Measurements from ENCODE around the gene PLIN1.

The PLIN1 gene

GRCh38 chr15:89670971-89671560 is 8.1 kb downstream of the PLIN1 start:
- no peak for DNase-seq

GRCh38 chr15:89669941-89670340 is 9.2 kb downstream of the PLIN1 start:
- DNase-seq = no peak

- DNase-seq = no peak
Observed at GRCh38 chr15:89669309-89669865, 9.8 kb downstream of the PLIN1 start.

GRCh38 chr15:89668171-89668570 is 11.0 kb downstream of the PLIN1 start:
- DNase-seq = no peak

- DNase-seq = no peak
Observed at GRCh38 chr15:89667706-89667960, 11.5 kb downstream of the PLIN1 start.

GRCh38 chr15:89666858-89667705 is 12.1 kb downstream of the PLIN1 start:
- no peak for DNase-seq

GRCh38 chr15:89666184-89666857 is 12.8 kb downstream of the PLIN1 start:
- DNase-seq = no peak

- no peak for DNase-seq
Observed at GRCh38 chr15:89665449-89666181, 13.6 kb downstream of the PLIN1 start.

- no peak for DNase-seq
Observed at GRCh38 chr15:89664441-89665350, 14.5 kb downstream of the PLIN1 start.

GRCh38 chr15:89662893-89663626 is 16.1 kb downstream of the PLIN1 start:
- no peak for DNase-seq

- DNase-seq = no peak
Observed at GRCh38 chr15:89660556-89660955, 18.6 kb downstream of the PLIN1 start.

GRCh38 chr15:89659295-89659694 is 19.9 kb downstream of the PLIN1 start:
- no peak for DNase-seq

GRCh38 chr15:89657686-89658200 is 21.4 kb downstream of the PLIN1 start:
- no peak for DNase-seq

- DNase-seq = no peak
Observed at GRCh38 chr15:89656116-89656815, 22.9 kb downstream of the PLIN1 start.

GRCh38 chr15:89654847-89655805 is 24.0 kb downstream of the PLIN1 start, which contains the start of gene KIF7:
KIF7 (minus strand) TSS chr15:89655467; CDS start chr15:89652930, 2,537 bp downstream.
- DNase-seq = no peak

GRCh38 chr15:89654301-89654761 is 24.8 kb downstream of the PLIN1 start:
- DNase-seq = no peak

- DNase-seq = no peak
Observed at GRCh38 chr15:89653578-89653977, 25.6 kb downstream of the PLIN1 start.

- no peak for DNase-seq
Observed at GRCh38 chr15:89652666-89653065, 26.5 kb downstream of the PLIN1 start.

- no peak for DNase-seq
Observed at GRCh38 chr15:89652131-89652530, 27.0 kb downstream of the PLIN1 start.
